ENCODE measurements around the gene TAOK1. TPM values are rescaled to one million over a fixed set of nuclear protein-coding genes. Genes with fewer than 3 reads are reported as not detected.
A peak's percentile ranks its signal among the peaks of the same experiment; 100 is the strongest.

TAOK1 gene
- total RNA-seq, 1 experiment from 2014 or later, result 56.3 TPM

GRCh38 chr17:29568331-29569244, 178.4 kb downstream of the TAOK1 start, which contains the start of gene TP53I13:
Gene TP53I13 (plus strand): TSS chr17:29568701. CDS start chr17:29568759, 58 bp downstream.
- intact Hi-C loops (cut with micrococcal nuclease), result no loop called here
- TF ChIP-seq POLR2A (IDR thresholded peaks at IDR 0.05; ENCODE audit: borderline replicate concordance, extremely low read depth, insufficient read depth, insufficient read length) (peak; percentile 47), SP1 (IDR thresholded peaks at IDR 0.05; ENCODE audit: low read depth) (no peak), CTCF (IDR thresholded peaks at IDR 0.05 in 2 of 3, conservative IDR thresholded peaks at IDR 0.05 in 1 of 3; ENCODE audit: borderline replicate concordance in 1 of 3, insufficient read depth in 1 of 3, low read depth in 2 of 3, low read length in 2 of 3) (no peak), EGR1 (IDR thresholded peaks at IDR 0.05; ENCODE audit: low read depth) (no peak), ZBTB33 (IDR thresholded peaks at IDR 0.05; ENCODE audit: extremely low read depth, insufficient replicate concordance, low read length) (no peak), JUND (IDR thresholded peaks at IDR 0.05) (no peak), SIN3A (IDR thresholded peaks at IDR 0.05; ENCODE audit: low read depth) (no peak), EZH2phosphoT487 (IDR thresholded peaks at IDR 0.05; ENCODE audit: borderline replicate concordance) (no peak), CBX3 (IDR thresholded peaks at IDR 0.05; ENCODE audit: low read depth) (no peak), MAX (IDR thresholded peaks at IDR 0.05) (peak; percentile 34; the same call in 1 of the 2 replicates), TCF7L2 (IDR thresholded peaks at IDR 0.05; ENCODE audit: borderline replicate concordance, extremely low read depth, insufficient read depth, insufficient read length) (peak; percentile 51), ZNF274 (IDR thresholded peaks at IDR 0.05; ENCODE audit: low read depth, low read length) (no peak), ATF3 (IDR thresholded peaks at IDR 0.05) (no peak), POLR2AphosphoS5 (IDR thresholded peaks at IDR 0.05; ENCODE audit: low read depth, low read length) (peak; percentile 81), EZH2 (IDR thresholded peaks at IDR 0.05) (no peak), YY1 (IDR thresholded peaks at IDR 0.05; ENCODE audit: extremely low read depth, insufficient replicate concordance, low read depth, low read length) (no peak), REST (IDR thresholded peaks at IDR 0.05; ENCODE audit: low read depth) (no peak)

More at GRCh38 chr17:29568331-29569244, 178.4 kb downstream of the TAOK1 start, which contains the start of gene TP53I13:
- POLR2A ChIA-PET, result no interaction called here
- ATAC-seq, result peak; percentile 52
- Histone ChIP-seq H3K4me1 (ENCODE audit: control insufficient read depth in 1 of 2, insufficient read depth in 2 of 2, low read length in 2 of 2) (peaks cover 13 to 25% of the 10 kb centered on the region in 2 experiments), H3K9me2 (ENCODE audit: insufficient read depth) (no peaks in the 10 kb centered on the region), H3K79me2 (ENCODE audit: insufficient read depth, low read length) (peaks cover 10% of the 10 kb centered on the region; the same call in 1 of the 2 replicates), H3K27me3 (ENCODE audit: insufficient read depth, low read length) (no peaks in the 10 kb centered on the region), H3K27ac (ENCODE audit: low read depth, low read length) (peak within 1 kb of the TSS; percentile 82), H3K9ac (ENCODE audit: low read length) (peak within 1 kb of the TSS; percentile 75), H3K9me3 (ENCODE audit: control insufficient read depth in 1 of 2, insufficient read depth in 1 of 2, low read depth in 1 of 2, low read length in 2 of 2) (no peaks in the 10 kb centered on the region), H3K4me3 (replicated peaks in 1 of 2; ENCODE audit: low read depth in 1 of 2, low read length in 2 of 2) (peak within 1 kb of the TSS; percentile 79 to 82), H3K4me2 (ENCODE audit: low read length) (peak within 1 kb of the TSS; percentile 99), H4K20me1 (ENCODE audit: insufficient read depth) (no peaks in the 10 kb centered on the region), H3K36me3 (ENCODE audit: control insufficient read depth in 1 of 2, insufficient read depth in 2 of 2, low read length in 2 of 2) (no peaks in the 10 kb centered on the region), H2AFZ (ENCODE audit: low read depth, low read length, poor library complexity, severe bottlenecking) (peak within 1 kb of the TSS; percentile 88)
- BruUV-seq (replicated peaks), result no TSS peak
- RAD21 ChIA-PET (ENCODE audit: low non-redundant PET in 1 of 2, low total read pairs in 2 of 2, uncharacterized antibody in 2 of 2, unreplicated experiment in 2 of 2), result interaction anchor here in 1 of 2 experiments (1.0 kb wide), 2 partner anchors 198 to 331 kb away, joined by 3 to 4 read pairs; no protein-coding TSS in a partner anchor
- CTCF ChIA-PET, result interaction anchor here (0.9 to 3.8 kb wide), 6 partner anchors 12 to 524 kb away, joined by 3 to 30 read pairs (median 6); partner anchors contain the start of gene ANKRD13B
- peak; percentile 22 for DNase-seq (ENCODE audit: low read depth, low spot score)

Measured in HCT116 (cell line).